GM23338 (cell line): ENCODE measurements around the gene PKHD1. TPM values are rescaled to one million over a fixed set of nuclear protein-coding genes. Genes with fewer than 3 reads are reported as not detected.
"Not testable (repeated sequence)": the region's sequence is repeated elsewhere in the genome, so short reads cannot be mapped to it uniquely, and the experiment has no call there.

ENCODE experiments used
- ATAC-seq: fragments of 200-7000 bp; cut with Tn5 transposase; 3 replicates; pipeline ENCODE4 v1.9.1; 2020
- DNase-seq: peaks from one replicate; pipeline ENCODE4 v3.0.0-alpha.2; 2015; ENCODE audit warnings: low spot score
- H2AFZ ChIP-seq: fragments of 200-600 bp; sonication (generic); 2 replicates; pipeline ENCODE4 v1.8.0; 2016; ENCODE audit warnings: antibody characterized with exemption, mild to moderate bottlenecking, moderate library complexity
- H3F3A ChIP-seq: fragments of 200-600 bp; sonication (generic); replicated peaks from 2 replicates; pipeline ENCODE4 v1.8.0; 2017; ENCODE audit warnings: antibody characterized with exemption, mixed run types, low read depth
- H3K27ac ChIP-seq: fragments of 200-600 bp; sonication (generic); 2 replicates; pipeline ENCODE4 v1.6.1; 2016; ENCODE audit warnings: low read depth
- H3K27me3 ChIP-seq: fragments of 200-600 bp; sonication (generic); 2 replicates; pipeline ENCODE4 v1.8.0; 2016; ENCODE audit warnings: mild to moderate bottlenecking, mixed run types, moderate library complexity; ENCODE audit not compliant: insufficient read depth
- H3K36me3 ChIP-seq: fragments of 200-600 bp; sonication (generic); 2 replicates; pipeline ENCODE4 v1.8.0; 2016; ENCODE audit warnings: mild to moderate bottlenecking; ENCODE audit not compliant: insufficient read depth
- H3K4me1 ChIP-seq: fragments of 200-600 bp; sonication (generic); 2 replicates; pipeline ENCODE4 v1.8.0; 2016; ENCODE audit warnings: mild to moderate bottlenecking, moderate library complexity; ENCODE audit not compliant: insufficient read depth
- H3K4me2 ChIP-seq: fragments of 200-600 bp; sonication (generic); 2 replicates; pipeline ENCODE4 v1.7.1; 2017; ENCODE audit warnings: mixed run types
- H3K4me3 ChIP-seq: fragments of 200-600 bp; sonication (generic); 2 replicates; pipeline ENCODE4 v1.6.1; 2016; ENCODE audit warnings: mixed run types
- H3K79me2 ChIP-seq: fragments of 200-600 bp; sonication (generic); replicated peaks from 2 replicates; pipeline ENCODE4 v1.8.0; 2017; ENCODE audit warnings: mild to moderate bottlenecking; ENCODE audit not compliant: insufficient read depth
- H3K9me2 ChIP-seq: fragments of 200-600 bp; sonication (generic); 2 replicates; pipeline ENCODE4 v1.8.0; 2017; ENCODE audit not compliant: insufficient read depth
- H4K20me1 ChIP-seq: fragments of 200-600 bp; sonication (generic); replicated peaks from 2 replicates; pipeline ENCODE4 v1.8.0; 2017; ENCODE audit warnings: mild to moderate bottlenecking; ENCODE audit not compliant: insufficient read depth
- H3K27ac Mint-ChIP-seq: 2 replicates; pipeline ENCODE4 v1.8.0; 2020; ENCODE audit warnings: inconsistent platforms, mild to moderate bottlenecking, moderate library complexity, mixed read lengths
- H3K27me3 Mint-ChIP-seq: 3 replicates; pipeline ENCODE4 v1.8.0; 2022; ENCODE audit warnings: low read depth, mild to moderate bottlenecking, moderate library complexity, mixed read lengths, inconsistent platforms; ENCODE audit not compliant: insufficient read depth, poor library complexity
- H3K36me3 Mint-ChIP-seq: 3 replicates; pipeline ENCODE4 v1.8.0; 2021; ENCODE audit warnings: low read depth, mild to moderate bottlenecking, inconsistent platforms, moderate library complexity, mixed read lengths
- H3K4me1 Mint-ChIP-seq: 3 replicates; pipeline ENCODE4 v1.8.0; 2020; ENCODE audit warnings: mild to moderate bottlenecking, inconsistent platforms, mixed read lengths
- H3K4me3 Mint-ChIP-seq: 3 replicates; pipeline ENCODE4 v1.8.0; 2021; ENCODE audit warnings: moderate library complexity, mild to moderate bottlenecking, inconsistent platforms, mixed read lengths
- H3K9me3 Mint-ChIP-seq: 3 replicates; pipeline ENCODE4 v1.8.0; 2020; ENCODE audit warnings: moderate library complexity, mild to moderate bottlenecking, inconsistent platforms, mixed read lengths
- EZH2 ChIP-seq: fragments of 200-600 bp; sonication (generic); IDR thresholded peaks from one replicate; pipeline ENCODE4 v1.8.0; 2017; ENCODE audit warnings: antibody characterized with exemption, mild to moderate bottlenecking, low read depth; ENCODE audit not compliant: unreplicated experiment
- EZH2phosphoT487 ChIP-seq: fragments of 200-600 bp; sonication (generic); IDR thresholded peaks from one replicate; pipeline ENCODE4 v1.8.1; 2018; ENCODE audit warnings: antibody characterized with exemption; ENCODE audit not compliant: unreplicated experiment
- JUNB ChIP-seq: IDR thresholded peaks from one replicate; pipeline ENCODE4 v1.6.1; 2016; ENCODE audit warnings: antibody characterized with exemption; ENCODE audit not compliant: unreplicated experiment
- POLR2AphosphoS5 ChIP-seq: IDR thresholded peaks from 2 replicates; pipeline ENCODE4 v1.6.1; 2016; ENCODE audit warnings: antibody characterized with exemption, low read depth
- STAT1 ChIP-seq: IDR thresholded peaks from one replicate; pipeline ENCODE4 v1.6.1; 2016; ENCODE audit warnings: antibody characterized with exemption; ENCODE audit not compliant: unreplicated experiment
- ZNF114 ChIP-seq: fragments of 250-450 bp; sonication (Bioruptor Pico); IDR thresholded peaks from 2 replicates; pipeline ENCODE4 v1.5.0; 2020; ENCODE audit warnings: mild to moderate bottlenecking, moderate library complexity
- ZNF331 ChIP-seq: fragments of 250-450 bp; sonication (Bioruptor Pico); IDR thresholded peaks from 2 replicates; pipeline ENCODE4 v1.5.0; 2020; ENCODE audit warnings: low read depth, mild to moderate bottlenecking, moderate library complexity
- polyA plus RNA-seq: library from polyadenylated mRNA; unstranded; fragments of >200 nt; fragmentation: Nextera tagmentation; extraction: Ambion mirVana; gene quantifications from 2 replicates; pipeline ENCODE4 v1.2.1, GENCODE V29; 2016
- total RNA-seq: library from RNA; depleted of rRNA; stranded (reverse); fragments of >200 nt; shearing (Covaris generic); gene quantifications from 2 replicates; pipeline ENCODE4 v1.2.3, GENCODE V29; 2014
- TF ChIP-seq, protein P1 (sequence below): fragments of 250-450 bp; sonication (Bioruptor Pico); IDR thresholded peaks from 2 replicates; pipeline ENCODE4 v1.5.0; 2020; ENCODE audit warnings: mild to moderate bottlenecking, moderate library complexity
- TF ChIP-seq, protein P2 (sequence below): IDR thresholded peaks from 2 replicates; pipeline ENCODE4 v1.6.1; 2016; ENCODE audit warnings: antibody characterized with exemption
- TF ChIP-seq, protein P3 (sequence below), 2 experiments: fragments of 200-600 bp in 1 of 2; sonication (generic) in 1 of 2; conservative IDR thresholded peaks; 2 replicates each; pipeline versions ENCODE4 v1.5.1 to v1.6.1; 2016 to 2017; ENCODE audit warnings: antibody characterized with exemption in 2 of 2, low read depth in 2 of 2, mild to moderate bottlenecking in 2 of 2, moderate library complexity in 1 of 2

PKHD1 gene
- total and polyA plus RNA-seq, 2 experiments from 2014 or later: 0.03 to 0.07 TPM

DNA sequence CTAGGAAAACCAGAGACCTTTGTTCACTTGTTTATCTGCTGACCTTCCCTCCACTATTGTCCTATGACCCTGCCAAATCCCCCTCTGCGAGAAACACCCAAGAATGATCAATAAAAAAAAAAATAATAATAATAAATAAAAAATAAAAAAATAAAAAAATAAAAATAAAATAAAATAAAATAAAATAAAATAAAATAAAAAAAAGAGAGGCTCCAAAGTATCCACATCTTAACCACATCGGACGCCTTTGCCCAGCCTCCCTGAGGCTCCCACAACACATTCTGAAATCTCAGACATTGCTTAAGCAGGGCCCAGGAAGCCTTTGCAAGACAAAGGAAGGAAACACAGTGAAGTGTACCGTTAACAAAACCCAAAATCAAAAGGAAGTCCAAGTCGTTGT, 104.7 kb downstream of the PKHD1 start:
- H4K20me1 ChIP-seq, H3K27me3 Mint-ChIP-seq, H3K36me3 ChIP-seq, H3F3A ChIP-seq, H3K9me2 ChIP-seq, H3K27me3 ChIP-seq, H3K79me2 ChIP-seq, H2AFZ ChIP-seq, H3K4me3 Mint-ChIP-seq, H3K27ac Mint-ChIP-seq: not testable (repeated sequence)
- peak; percentile 32; the same call in 1 of the 3 replicates for ATAC-seq
- DNase-seq: peak; percentile 8
- Histone ChIP-seq H3K4me1 (peaks cover 22% of the 10 kb centered on the region), H3K27ac (peak overlapping the region; percentile 29; the same call in 1 of the 2 replicates), H3K4me3 (0 out of 2 replicates have a peak overlapping the region, but pooled peaks have one; percentile 4), H3K4me2 (peak overlapping the region; percentile 43)
- Mint-ChIP-seq H3K36me3 (peaks cover 10% of the 10 kb centered on the region), H3K4me1 (peaks cover 18% of the 10 kb centered on the region), H3K9me3 (peaks cover 14% of the 10 kb centered on the region)

DNA sequence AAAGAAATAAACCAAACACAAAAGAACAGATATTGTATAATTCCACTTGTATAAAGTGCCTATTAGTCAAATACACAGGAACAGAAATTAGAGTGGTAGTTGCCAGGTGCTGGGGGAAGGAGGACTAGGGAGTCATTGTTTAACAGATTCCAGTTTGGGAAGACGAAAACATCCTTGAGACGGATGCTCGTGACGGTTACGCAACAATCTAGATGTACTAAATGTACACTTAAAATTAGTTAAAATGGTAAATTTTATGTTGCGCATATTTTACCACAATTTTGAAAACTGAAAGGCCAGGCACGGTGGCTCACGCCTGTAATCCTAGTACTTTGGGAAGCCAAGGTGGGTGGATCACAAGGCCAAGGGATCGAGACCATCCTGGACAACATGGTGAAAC, 111.0 kb downstream of the PKHD1 start:
- Histone ChIP-seq H2AFZ (no peak overlapping the region), H3K79me2 (no peaks in the 10 kb centered on the region), H4K20me1 (no peaks in the 10 kb centered on the region), H3K27me3 (no peaks in the 10 kb centered on the region), H3K9me2 (no peaks in the 10 kb centered on the region), H3K4me1 (no peaks in the 10 kb centered on the region), H3K27ac (no peak overlapping the region), H3K4me3 (no peak overlapping the region), H3K36me3 (no peaks in the 10 kb centered on the region), H3F3A (no peaks in the 10 kb centered on the region), H3K4me2 (no peak overlapping the region)
- Mint-ChIP-seq H3K36me3 (peaks cover 8% of the 10 kb centered on the region), H3K9me3 (peaks cover 9% of the 10 kb centered on the region), H3K27ac (no peak overlapping the region), H3K4me1 (no peaks in the 10 kb centered on the region), H3K4me3 (no peak overlapping the region), H3K27me3 (peaks cover 2% of the 10 kb centered on the region)
- DNase-seq (no peak), ATAC-seq (no peak)
- TF ChIP-seq, protein P1, sequence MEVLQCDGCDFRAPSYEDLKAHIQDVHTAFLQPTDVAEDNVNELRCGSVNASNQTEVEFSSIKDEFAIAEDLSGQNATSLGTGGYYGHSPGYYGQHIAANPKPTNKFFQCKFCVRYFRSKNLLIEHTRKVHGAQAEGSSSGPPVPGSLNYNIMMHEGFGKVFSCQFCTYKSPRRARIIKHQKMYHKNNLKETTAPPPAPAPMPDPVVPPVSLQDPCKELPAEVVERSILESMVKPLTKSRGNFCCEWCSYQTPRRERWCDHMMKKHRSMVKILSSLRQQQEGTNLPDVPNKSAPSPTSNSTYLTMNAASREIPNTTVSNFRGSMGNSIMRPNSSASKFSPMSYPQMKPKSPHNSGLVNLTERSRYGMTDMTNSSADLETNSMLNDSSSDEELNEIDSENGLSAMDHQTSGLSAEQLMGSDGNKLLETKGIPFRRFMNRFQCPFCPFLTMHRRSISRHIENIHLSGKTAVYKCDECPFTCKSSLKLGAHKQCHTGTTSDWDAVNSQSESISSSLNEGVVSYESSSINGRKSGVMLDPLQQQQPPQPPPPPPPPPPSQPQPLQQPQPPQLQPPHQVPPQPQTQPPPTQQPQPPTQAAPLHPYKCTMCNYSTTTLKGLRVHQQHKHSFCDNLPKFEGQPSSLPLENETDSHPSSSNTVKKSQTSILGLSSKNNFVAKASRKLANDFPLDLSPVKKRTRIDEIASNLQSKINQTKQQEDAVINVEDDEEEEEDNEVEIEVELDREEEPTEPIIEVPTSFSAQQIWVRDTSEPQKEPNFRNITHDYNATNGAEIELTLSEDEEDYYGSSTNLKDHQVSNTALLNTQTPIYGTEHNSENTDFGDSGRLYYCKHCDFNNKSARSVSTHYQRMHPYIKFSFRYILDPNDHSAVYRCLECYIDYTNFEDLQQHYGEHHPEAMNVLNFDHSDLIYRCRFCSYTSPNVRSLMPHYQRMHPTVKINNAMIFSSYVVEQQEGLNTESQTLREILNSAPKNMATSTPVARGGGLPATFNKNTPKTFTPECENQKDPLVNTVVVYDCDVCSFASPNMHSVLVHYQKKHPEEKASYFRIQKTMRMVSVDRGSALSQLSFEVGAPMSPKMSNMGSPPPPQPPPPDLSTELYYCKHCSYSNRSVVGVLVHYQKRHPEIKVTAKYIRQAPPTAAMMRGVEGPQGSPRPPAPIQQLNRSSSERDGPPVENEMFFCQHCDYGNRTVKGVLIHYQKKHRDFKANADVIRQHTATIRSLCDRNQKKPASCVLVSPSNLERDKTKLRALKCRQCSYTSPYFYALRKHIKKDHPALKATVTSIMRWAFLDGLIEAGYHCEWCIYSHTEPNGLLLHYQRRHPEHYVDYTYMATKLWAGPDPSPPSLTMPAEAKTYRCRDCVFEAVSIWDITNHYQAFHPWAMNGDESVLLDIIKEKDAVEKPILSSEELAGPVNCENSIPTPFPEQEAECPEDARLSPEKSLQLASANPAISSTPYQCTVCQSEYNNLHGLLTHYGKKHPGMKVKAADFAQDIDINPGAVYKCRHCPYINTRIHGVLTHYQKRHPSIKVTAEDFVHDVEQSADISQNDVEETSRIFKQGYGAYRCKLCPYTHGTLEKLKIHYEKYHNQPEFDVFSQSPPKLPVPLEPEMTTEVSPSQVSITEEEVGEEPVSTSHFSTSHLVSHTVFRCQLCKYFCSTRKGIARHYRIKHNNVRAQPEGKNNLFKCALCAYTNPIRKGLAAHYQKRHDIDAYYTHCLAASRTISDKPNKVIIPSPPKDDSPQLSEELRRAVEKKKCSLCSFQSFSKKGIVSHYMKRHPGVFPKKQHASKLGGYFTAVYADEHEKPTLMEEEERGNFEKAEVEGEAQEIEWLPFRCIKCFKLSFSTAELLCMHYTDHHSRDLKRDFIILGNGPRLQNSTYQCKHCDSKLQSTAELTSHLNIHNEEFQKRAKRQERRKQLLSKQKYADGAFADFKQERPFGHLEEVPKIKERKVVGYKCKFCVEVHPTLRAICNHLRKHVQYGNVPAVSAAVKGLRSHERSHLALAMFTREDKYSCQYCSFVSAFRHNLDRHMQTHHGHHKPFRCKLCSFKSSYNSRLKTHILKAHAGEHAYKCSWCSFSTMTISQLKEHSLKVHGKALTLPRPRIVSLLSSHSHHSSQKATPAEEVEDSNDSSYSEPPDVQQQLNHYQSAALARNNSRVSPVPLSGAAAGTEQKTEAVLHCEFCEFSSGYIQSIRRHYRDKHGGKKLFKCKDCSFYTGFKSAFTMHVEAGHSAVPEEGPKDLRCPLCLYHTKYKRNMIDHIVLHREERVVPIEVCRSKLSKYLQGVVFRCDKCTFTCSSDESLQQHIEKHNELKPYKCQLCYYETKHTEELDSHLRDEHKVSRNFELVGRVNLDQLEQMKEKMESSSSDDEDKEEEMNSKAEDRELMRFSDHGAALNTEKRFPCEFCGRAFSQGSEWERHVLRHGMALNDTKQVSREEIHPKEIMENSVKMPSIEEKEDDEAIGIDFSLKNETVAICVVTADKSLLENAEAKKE (CRISPR knock-in tag): no peak
- TF ChIP-seq, protein P2, sequence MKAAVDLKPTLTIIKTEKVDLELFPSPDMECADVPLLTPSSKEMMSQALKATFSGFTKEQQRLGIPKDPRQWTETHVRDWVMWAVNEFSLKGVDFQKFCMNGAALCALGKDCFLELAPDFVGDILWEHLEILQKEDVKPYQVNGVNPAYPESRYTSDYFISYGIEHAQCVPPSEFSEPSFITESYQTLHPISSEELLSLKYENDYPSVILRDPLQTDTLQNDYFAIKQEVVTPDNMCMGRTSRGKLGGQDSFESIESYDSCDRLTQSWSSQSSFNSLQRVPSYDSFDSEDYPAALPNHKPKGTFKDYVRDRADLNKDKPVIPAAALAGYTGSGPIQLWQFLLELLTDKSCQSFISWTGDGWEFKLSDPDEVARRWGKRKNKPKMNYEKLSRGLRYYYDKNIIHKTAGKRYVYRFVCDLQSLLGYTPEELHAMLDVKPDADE: no peak
- no peak for TF ChIP-seq STAT1
- TF ChIP-seq ZNF114: no peak
- TF ChIP-seq POLR2AphosphoS5: no peak
- TF ChIP-seq EZH2: no peak
- TF ChIP-seq, protein P3, sequence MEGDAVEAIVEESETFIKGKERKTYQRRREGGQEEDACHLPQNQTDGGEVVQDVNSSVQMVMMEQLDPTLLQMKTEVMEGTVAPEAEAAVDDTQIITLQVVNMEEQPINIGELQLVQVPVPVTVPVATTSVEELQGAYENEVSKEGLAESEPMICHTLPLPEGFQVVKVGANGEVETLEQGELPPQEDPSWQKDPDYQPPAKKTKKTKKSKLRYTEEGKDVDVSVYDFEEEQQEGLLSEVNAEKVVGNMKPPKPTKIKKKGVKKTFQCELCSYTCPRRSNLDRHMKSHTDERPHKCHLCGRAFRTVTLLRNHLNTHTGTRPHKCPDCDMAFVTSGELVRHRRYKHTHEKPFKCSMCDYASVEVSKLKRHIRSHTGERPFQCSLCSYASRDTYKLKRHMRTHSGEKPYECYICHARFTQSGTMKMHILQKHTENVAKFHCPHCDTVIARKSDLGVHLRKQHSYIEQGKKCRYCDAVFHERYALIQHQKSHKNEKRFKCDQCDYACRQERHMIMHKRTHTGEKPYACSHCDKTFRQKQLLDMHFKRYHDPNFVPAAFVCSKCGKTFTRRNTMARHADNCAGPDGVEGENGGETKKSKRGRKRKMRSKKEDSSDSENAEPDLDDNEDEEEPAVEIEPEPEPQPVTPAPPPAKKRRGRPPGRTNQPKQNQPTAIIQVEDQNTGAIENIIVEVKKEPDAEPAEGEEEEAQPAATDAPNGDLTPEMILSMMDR (conservative IDR thresholded peaks at IDR 0.05; ENCODE audit: low read depth in 2 of 2): no peak
- no peak for TF ChIP-seq ZNF331 (CRISPR knock-in tag)
- TF ChIP-seq EZH2phosphoT487: no peak
- TF ChIP-seq JUNB: no peak
